ENCODE results near the gene ZNF385A.

The ZNF385A gene

GRCh38 chr12:54415221-54415929 is 30.8 kb upstream of the ZNF385A start:
- DNase-seq = no peak

- DNase-seq = no peak
These were observed 29.0 kb upstream of the ZNF385A start for GRCh38 chr12:54413284-54414190.

GRCh38 chr12:54412786-54413185 is 28.3 kb upstream of the ZNF385A start:
- DNase-seq = no peak

- DNase-seq = no peak
These were observed 27.8 kb upstream of the ZNF385A start for GRCh38 chr12:54412348-54412747.

GRCh38 chr12:54411391-54412241 is 27.1 kb upstream of the ZNF385A start:
- DNase-seq = peak; percentile 29

GRCh38 chr12:54409267-54409666 is 24.7 kb upstream of the ZNF385A start:
- no peak for DNase-seq

- DNase-seq = no peak
These were observed 22.8 kb upstream of the ZNF385A start for GRCh38 chr12:54407183-54407905.

GRCh38 chr12:54405573-54405972 is 21.0 kb upstream of the ZNF385A start:
- DNase-seq = no peak

- DNase-seq = no peak
These were observed 20.6 kb upstream of the ZNF385A start for GRCh38 chr12:54405106-54405505.

GRCh38 chr12:54404061-54405004 is 19.8 kb upstream of the ZNF385A start:
- DNase-seq = peak; percentile 88

- DNase-seq = no peak
These were observed 16.6 kb upstream of the ZNF385A start for GRCh38 chr12:54401119-54401518.

GRCh38 chr12:54398995-54399793 is 14.7 kb upstream of the ZNF385A start:
- DNase-seq = peak; percentile 97

- DNase-seq = no peak
These were observed 13.7 kb upstream of the ZNF385A start for GRCh38 chr12:54398218-54398617.

- no peak for DNase-seq
These were observed 12.6 kb upstream of the ZNF385A start for GRCh38 chr12:54397157-54397556.

GRCh38 chr12:54395545-54395944 is 11.0 kb upstream of the ZNF385A start:
- no peak for DNase-seq

- no peak for DNase-seq
These were observed 10.5 kb upstream of the ZNF385A start for GRCh38 chr12:54394986-54395385.

GRCh38 chr12:54394281-54394719 is 9.8 kb upstream of the ZNF385A start:
- peak; percentile 94 for DNase-seq

GRCh38 chr12:54393743-54394142 is 9.2 kb upstream of the ZNF385A start:
- DNase-seq = no peak

- DNase-seq = peak; percentile 89
These were observed 8.7 kb upstream of the ZNF385A start for GRCh38 chr12:54393207-54393609.
